Activated T-cell treated with anti-CD3 and anti-CD28 coated beads for 1 hour (primary cell): Measurements from ENCODE around the gene RABL2A.
"Not testable (repeated sequence)": the region's sequence is repeated elsewhere in the genome, so short reads cannot be mapped to it uniquely, and the experiment has no call there.

Experiments used
- DNase-seq: peaks from one replicate; pipeline ENCODE4 v3.0.0-alpha.2; 2020; ENCODE audit warnings: low read depth

RABL2A gene

GRCh38 chr2:113609822-113610221 lies 17.2 kb upstream of the RABL2A start:
- not testable (repeated sequence) for DNase-seq

GRCh38 chr2:113621002-113621401 lies 6.1 kb upstream of the RABL2A start:
- DNase-seq = not testable (repeated sequence)

- not testable (repeated sequence) for DNase-seq
Observed at GRCh38 chr2:113625906-113626305, 1.2 kb upstream of the RABL2A start.

DNA sequence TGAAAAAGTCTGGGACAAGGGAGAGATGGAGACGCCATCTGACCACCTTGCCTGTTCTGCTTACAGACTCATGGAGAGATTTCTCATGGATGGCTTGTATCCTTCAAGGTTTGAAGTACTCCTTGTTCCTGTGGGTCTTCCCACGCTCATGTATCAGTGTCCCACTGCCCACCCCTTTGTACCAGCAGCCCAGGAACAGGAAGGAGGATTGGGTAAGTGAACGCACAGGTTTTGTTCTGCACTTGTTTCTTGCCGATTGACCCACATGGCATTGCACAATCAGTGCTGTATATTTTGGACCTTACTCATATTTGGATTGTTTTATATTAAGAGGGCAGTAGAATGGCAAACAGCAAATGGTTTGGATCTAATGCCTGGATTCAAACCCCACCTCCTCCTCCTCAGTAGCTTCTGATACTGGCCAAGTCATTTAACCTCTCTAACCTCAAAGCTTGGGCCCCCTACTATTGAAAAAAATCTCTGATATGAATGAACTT lies 5.8 kb downstream of the RABL2A start:
- not testable (repeated sequence) for DNase-seq

DNA sequence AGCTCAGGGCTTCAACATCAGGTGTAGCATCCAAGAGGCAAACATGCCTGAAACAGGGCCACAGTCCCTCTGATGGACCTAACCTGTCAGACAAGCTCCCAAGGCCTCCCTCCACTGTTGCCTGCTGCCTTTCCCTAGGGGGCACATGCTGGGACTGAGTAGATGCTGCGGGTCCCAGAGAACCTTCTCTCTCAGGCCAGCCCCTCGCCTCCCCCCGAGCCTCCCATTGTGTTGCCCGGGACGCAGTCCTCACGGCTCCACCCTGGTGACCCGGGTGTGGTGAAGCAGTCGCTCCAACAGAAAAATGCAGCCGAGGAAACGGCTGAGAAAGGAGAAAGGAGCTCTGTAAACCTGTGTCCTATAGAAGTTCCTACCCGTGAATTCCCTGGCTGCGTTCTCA lies 8.3 kb downstream of the RABL2A start:
- DNase-seq = not testable (repeated sequence)

- not testable (repeated sequence) for DNase-seq
Observed at GRCh38 chr2:113636226-113636625, 9.2 kb downstream of the RABL2A start.

GRCh38 chr2:113638084-113638483 lies 11.0 kb downstream of the RABL2A start:
- not testable (repeated sequence) for DNase-seq

DNA sequence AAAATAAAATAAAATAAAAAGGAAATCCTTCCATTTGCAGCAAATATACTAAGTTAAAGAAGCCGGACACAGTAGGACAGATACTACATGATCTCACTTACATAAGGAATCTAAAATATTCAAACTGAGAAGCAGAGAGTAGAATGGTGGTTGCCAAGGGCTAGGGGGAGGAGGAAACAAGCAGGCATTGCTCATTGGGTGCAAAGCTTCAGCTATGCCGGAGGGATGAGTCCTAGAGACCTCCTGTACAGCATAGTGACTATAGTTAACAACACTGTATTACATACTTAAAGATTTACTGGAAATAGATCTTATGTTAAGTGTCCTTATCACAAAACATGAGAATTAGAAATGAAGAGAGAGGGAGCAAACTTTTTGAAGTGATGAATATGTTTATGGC lies 19.2 kb downstream of the RABL2A start:
- not testable (repeated sequence) for DNase-seq

DNA sequence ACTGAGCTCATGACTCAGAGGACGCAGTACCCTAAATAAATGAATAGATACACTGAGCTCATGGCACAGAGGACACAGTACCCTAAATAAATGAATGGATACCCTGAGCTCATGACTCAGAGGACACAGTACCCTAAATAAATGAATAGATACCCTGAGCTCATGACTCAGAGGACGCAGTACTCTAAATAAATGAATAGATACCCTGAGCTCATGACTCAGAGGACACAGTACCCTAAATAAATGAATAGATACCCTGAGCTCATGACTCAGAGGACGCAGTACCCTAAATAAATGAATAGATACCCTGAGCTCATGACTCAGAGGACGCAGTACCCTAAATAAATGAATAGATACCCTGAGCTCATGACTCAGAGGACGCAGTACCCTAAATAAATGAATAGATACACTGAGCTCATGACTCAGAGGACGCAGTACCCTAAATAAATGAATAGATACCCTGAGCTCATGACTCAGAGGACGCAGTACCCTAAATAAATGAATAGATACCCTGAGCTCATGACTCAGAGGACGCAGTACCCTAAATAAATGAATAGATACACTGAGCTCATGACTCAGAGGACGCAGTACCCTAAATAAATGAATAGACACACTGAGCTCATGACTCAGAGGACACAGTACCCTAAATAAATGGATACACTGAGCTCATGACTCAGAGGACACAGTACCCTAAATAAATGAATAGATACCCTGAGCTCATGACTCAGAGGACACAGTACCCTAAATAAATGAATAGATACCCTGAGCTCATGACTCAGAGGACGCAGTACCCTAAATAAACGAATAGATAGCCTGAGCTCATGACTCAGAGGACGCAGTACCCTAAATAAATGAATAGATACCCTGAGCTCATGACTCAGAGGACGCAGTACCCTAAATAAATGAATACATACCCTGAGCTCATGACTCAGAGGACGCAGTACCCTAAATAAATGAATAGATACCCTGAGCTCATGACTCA lies 24.1 kb downstream of the RABL2A start:
- not testable (repeated sequence) for DNase-seq

DNA sequence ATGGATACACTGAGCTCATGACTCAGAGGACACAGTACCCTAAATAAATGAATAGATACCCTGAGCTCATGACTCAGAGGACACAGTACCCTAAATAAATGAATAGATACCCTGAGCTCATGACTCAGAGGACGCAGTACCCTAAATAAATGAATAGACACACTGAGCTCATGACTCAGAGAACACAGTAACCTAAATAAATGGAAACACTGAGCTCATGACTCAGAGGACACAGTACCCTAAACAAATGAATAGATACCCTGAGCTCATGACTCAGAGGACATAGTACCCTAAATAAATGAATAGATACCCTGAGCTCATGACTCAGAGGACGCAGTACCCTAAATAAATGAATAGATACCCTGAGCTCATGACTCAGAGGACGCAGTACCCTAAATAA lies 25.5 kb downstream of the RABL2A start:
- DNase-seq = not testable (repeated sequence)

DNA sequence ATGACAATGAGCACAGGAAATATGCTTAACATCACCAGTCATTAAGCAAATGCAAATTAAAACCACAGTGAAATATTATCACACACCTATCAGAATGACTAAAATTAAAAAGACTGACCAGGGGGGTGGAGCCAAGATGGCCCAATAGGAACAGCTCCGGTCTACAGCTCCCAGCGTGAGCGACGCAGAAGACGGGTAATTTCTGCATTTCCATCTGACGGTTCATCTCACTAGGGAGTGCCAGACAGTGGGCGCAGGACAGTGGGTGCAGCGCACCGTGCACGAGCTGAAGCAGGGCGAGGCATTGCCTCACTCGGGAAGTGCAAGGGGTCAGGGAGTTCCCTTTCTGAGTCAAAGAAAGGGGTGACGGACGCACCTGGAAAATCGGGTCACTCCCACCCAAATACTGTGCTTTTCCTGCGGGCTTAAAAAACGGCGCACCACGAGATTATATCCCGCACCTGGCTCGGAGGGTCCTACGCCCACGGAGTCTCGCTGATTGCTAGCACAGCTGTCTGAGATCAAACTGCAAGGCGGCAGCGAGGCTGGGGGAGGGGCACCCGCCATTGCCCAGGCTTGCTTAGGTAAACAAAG lies 29.1 kb downstream of the RABL2A start:
- not testable (repeated sequence) for DNase-seq

GRCh38 chr2:113657735-113658134 lies 30.7 kb downstream of the RABL2A start:
- DNase-seq = not testable (repeated sequence)

- DNase-seq = not testable (repeated sequence)
Observed at GRCh38 chr2:113663285-113664060, 36.4 kb downstream of the RABL2A start.

DNA sequence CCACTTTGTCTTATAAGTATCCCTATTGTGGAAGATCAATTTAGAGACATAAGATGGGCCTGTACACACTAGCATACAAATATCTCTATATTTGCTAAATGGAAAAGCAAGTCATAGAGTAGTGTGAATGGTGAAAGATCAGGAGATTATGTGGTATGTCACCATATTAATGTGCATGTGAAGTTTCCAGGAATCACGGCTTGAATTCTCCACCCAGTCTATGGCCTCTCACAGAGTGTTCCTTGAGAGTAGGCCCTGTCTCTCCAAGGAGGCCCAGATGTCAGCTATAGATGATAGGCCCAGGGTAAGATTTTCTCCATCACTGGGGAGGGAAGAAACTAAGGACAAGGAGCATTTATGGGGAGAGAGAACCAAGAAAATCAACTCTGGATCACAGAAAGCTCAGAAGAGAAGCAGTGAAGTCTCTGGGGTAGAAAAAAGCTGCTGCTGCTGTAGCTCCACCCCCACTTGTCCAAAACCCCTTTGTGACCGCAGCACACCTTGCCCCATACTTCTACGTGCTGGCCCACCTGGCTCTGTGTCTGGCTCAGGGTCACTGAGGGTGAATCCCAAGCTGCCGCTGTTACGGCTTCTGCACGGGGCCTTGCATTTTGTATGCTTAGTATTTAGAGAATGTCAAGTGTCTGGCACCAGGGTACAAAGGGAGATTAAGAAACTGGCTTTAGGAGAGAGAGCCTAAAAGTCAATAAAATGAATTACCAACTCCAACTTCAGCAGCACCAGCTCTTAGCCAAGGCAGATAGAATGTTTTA lies 37.9 kb downstream of the RABL2A start:
- DNase-seq = not testable (repeated sequence)

DNA sequence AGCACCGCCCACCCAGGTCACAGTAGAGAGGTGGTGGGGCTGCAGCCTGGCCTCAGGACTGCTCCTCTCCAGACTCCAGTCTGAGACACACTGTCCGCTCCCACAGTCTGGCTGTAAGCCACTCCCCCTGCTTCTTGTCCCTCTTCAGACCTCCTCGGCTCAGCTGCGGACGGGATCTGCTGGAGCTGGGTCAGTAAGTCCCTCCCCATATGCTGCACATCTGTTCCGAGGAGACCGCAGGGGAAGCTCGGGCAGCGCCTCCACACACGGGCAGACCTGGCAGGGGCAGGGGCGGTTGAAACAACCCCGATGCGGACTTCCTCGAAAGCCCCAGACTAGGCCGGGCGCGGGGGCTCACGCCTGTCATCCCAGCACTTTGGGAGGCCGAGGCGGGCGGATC lies 41.9 kb downstream of the RABL2A start:
- not testable (repeated sequence) for DNase-seq

DNA sequence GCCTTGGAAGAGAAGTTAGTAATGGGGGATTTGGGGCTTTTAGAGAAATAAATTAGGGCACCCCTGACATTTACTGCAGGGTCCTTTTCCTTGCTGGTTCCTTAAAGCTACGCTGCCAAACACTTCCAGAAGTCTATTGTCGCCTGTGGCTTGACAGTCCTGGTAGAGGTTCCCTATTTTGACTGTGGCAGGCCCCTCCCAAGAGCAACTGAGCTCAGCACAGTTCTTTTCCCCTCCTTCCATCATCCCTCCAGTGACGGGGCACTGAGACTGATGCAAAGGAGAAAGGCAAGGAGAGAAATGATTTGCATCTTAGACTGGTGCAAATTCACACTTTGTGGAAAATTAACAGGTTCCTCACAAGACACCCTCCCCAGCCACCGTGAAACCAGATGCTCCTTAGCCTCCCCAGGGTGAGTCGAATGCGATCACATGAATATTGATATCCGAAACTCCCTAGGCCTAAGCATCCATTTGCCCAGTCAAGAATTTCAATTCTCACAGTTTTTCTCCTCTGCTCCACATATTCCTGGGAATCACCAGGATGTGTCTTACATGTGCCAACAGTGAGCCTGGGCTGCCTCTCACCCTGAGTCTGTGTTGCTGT lies 45.4 kb downstream of the RABL2A start:
- DNase-seq = no peak

DNA sequence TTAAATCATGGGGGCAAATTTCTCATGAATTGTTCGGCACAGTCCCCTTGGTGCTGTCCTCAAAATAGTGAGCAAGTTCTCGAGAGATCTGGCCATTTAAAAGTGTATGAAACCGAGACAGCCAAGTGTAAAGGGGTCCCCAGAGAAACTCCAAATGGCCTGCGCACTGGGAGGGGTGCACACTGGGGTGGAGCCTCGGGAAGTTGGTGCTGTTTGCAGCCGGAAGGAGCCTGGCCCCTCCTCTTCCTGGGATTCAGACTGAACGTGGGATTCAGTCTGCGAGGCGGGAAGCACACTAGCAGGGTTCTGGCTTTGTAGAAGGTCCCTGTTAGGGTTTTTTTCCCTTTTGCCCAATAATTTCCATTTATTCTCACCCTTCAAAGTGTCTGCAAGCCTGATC lies 48.8 kb downstream of the RABL2A start:
- DNase-seq = no peak

- DNase-seq = no peak
Observed at GRCh38 chr2:113676623-113677266, 49.7 kb downstream of the RABL2A start.

GRCh38 chr2:113677330-113677729 lies 50.3 kb downstream of the RABL2A start:
- no peak for DNase-seq

DNA sequence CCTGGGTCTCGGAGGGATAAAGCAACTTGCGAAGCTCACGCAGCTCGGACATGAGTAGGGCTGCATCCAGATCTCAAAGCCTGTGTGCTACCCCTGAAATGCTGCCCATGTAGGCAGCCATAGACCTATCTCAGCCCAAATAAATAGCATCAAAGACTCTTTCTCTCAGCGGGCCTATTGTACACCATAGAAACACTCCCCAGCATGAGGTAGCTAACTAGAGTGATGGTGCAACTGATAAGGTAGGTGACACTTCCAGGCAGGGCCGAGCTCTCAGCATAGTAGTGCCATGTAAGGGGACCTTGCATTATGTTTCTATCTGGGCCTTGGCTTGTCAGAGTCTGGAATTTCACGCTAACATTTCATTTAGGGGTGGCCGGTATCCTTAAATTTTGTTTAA lies 52.4 kb downstream of the RABL2A start:
- DNase-seq = no peak
